Stimulated activated CD4-positive, alpha-beta T cell treated with anti-CD3 and anti-CD28 coated beads, Interleukin-1b, Interleukin-23, amount 100 ng/mL, for 48 hours (primary cell): Measurements from ENCODE around the gene DYNLT2B.
A peak's percentile ranks its signal among the peaks of the same experiment; 100 is the strongest.
"Not testable (repeated sequence)": the region's sequence is repeated elsewhere in the genome, so short reads cannot be mapped to it uniquely, and the experiment has no call there.

ENCODE experiments used
- DNase-seq: peaks from one replicate; pipeline ENCODE4 v3.0.0-alpha.2; 2020

Gene DYNLT2B

DNA sequence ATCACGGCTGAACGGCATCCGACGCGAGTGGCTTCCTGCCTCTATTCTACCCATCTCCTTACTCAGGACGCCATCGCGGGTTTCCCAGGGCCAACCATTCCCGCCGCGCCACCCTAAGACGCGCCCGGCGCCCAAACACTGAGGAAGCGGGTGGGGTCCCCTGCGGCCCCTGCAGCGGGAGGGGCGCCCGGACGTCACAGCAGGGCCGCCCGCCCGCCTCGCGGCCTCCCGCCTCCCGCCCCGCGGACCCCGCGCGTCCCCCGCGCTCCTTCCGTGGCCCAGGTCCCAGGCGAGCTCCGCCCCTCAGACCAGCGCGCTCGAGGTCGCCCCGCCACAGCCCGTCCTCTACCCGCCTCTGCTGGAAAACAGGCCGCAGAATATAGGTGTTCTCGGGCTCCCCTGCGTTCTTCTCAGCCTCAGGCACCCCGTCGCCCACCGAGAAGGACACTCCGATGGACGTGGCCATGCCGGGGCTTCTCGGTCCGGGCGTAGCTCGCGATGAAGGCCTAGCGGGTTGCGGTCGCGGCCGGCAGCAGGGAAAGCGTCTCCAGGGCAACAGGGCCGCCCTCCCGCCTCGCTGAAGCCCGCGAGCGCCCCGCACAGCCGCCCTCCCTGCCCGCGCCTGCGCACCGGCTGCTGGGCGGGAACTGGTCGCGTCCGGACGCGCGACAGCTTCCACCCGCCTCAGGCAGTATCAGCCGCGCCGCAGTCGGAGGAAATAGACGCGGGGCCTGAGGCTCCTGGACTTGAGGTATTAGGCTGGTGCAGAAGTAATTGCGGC, at the start of gene DYNLT2B:
TSS of gene DYNLT2B (minus strand) at position 554 of the 781 bp plus-strand sequence. CDS start at position 466, 88 bp downstream.
- DNase-seq: peak; percentile 86

DNA sequence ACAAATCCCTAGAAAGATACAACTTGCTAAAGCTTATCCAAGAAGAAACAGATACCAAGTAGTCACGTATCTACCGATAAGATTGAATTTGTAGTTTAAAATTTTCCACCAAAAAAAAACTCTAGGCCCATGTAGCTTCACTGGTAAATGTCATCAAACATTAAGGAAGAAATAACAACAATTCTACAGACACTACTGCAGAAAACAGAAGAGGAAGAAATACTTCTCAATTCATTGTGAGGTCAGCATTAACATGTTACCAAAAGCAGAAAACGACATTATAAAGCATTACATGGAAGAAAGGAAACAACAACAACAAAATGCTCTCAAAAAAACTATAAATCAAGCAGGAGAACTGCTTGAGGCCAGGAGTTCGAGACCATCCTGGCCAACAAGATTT, 47.7 kb upstream of the DYNLT2B start:
- DNase-seq: no peak

DNA sequence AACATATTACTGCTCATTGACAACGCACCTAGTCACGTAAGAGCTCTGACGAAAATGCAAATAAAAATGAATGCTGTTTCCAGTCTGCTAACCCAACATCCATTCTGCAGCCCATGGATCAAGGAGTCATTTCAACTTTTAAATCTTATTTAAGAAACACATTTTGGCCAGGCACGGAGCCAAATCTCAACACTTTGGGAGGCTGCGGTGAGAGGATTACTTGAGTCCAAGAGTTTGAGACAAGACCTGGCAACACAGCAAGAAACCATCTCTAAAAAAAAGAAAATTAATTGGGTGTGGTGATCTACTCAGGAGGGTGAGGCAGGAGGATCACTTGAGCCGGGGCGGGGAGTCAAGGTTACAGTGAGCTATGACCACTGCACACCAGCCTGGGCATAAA, 42.5 kb upstream of the DYNLT2B start:
- DNase-seq: no peak

DNA sequence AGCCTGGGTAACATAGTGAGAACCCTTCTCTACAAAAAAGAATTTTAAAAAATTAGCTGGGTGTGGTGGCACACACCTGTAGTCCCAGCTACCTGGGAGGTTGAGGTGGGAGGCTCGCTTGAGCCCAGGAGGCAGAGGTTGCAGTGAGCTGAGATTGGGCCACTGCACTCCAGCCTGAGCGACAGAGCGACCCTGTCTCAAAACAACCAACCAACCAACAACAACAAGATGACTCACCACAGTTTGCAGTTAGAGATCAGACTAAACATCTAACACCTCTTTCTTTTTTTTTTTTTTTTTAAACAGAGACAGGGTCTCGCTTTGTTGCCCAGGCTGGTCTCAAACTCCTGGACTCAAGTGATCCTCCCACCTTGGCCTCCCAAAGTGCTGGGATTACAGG, 40.5 kb upstream of the DYNLT2B start:
- not testable (repeated sequence) for DNase-seq

DNA sequence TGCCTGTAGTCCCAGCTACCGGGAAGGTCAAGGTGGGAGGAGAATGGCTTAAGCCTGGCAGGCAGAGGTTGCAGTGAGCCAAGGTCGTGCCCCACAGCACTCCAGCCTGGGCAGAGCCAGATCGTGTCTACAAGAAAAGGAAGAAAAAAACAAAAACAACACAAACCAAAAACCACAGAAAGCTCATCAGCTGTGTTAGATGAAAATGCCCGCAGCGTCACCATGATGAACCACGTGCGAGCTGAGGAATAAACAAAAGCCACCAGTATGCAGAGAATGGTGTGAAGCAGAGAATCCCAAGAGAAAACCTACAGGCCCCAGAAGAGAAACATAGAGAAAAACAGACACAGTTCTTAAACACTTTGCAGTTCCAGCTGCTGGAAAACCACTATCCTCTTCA, 39.9 kb upstream of the DYNLT2B start:
- no peak for DNase-seq

DNA sequence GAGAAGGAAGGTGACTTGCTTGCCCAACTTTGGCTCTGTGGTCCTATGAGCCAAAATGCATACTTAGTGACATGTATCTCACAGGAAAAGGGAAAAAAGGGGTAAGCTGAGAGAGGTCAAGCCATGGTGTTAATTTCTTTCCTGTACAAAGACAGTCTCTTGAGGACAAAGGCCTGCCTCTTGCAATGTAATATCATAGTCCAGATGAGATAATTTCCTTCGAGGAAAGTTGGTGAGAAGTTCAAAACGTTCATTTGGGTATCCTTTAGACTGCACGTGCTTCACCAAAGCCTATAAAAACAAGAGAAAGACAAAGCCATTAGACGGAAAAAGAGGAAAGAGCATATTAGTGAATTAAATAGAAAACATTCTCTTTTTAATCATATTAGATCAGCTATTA, 38.5 kb upstream of the DYNLT2B start:
- no peak for DNase-seq

DNA sequence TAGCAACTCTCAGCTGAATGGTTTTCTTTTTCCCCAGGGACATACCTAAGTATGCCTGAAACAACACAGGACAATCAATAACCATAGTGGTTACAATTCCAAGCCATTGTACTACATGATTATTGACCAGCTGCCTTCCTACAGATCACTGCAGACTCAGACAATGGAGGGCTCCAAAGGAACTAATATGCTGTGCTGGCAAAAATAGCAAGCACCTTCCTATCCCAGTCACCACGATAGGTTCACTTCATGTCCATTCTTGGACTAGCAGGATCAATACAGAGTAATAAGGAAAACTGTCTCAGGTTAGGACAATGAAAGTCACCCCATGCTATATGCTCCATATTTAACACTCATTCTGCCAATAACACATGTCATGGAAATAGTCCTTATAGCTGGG, 37.6 kb upstream of the DYNLT2B start:
- DNase-seq: no peak

DNA sequence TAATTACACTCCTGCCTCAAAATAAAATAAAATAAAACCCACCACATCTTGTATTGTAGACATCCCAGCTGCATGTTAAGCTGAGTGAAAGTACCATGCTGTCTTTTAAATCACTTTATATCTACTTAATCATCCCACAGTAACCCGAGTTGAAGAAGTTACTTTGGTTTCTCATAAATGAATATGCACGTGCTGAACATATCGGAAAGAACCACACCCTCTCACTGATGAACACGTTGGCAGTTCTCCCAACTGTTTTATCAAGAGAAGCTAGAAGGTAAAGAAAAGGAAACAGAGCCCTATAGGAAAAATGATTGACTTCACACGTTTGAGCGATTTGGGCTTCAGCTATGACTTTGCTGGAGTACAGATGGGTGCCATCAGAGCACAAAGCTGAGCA, 36.1 kb upstream of the DYNLT2B start:
- DNase-seq: no peak

DNA sequence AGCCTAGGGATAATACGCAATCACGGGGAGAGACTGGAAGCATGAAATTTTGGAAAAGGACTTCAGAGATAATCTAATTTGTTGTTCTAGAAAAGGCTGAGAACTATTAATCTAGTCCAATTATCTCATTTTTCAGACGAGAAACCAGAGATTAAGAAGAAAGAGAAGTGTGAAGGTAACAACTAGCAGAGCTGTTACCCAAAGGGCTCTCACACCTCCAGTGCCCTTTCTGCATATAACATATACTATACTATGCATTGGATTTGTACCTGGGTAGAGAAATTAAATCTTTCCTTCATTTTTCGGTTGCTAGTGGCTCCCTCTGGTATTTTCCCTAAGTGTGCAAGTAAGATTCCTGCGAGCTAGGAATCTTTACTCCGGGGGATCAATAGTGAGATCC, 33.5 kb upstream of the DYNLT2B start:
- no peak for DNase-seq

DNA sequence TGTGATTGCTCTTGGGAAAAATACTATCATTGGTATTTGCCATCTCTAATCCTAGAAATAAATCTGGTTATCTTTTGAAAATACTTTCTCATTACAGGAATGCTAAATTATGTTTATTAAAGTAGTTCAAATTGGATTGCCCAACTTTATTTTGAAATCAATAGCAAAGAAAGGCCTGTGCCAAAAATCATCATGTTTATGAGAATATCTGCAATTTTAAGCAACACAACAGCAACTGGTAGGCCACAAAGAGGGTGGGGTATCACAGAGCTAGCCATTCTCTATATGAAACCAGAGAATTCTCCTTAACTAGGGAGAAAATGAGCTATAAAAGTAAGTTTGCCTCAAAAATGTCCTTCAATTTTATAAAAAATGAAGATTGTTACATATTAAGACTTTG, 32.0 kb upstream of the DYNLT2B start:
- no peak for DNase-seq

DNA sequence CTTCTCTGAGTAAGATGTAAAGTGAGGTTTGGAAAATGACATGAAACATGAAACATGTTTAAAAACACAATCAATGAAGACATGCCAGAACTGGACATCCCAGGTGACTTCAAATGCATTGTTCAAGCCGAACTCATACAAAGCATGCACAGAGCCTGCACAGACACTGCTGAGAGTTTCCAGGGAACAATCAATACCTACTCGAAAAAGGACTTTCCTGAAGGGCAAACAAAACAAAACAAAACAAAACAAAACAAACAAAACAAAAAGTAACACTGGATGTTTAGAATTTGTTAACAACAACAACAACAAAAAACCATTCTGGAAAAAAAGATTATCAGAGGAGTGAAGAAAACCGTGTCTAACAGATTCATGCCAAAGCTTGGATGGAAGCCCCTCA, 30.7 kb upstream of the DYNLT2B start:
- DNase-seq: no peak

DNA sequence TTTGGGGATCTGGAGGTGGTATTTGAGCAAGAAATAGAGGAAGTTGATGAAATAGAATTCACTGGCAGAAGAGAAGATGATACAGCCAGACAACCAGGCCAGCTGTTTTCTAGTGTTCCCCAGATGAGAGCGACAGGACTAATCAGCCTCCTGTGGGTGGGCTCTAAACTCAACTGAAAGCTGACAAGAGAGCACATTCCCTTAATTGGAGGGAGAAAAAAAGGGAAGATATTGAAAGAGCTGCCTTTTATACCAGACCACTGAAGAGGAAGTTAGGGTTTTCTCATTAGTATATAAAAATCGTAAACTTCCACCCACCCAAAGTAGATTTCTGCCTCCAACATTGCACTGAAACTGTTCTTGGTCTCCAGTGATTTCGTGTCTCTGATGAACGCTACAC, 26.6 kb upstream of the DYNLT2B start:
- DNase-seq: no peak

DNA sequence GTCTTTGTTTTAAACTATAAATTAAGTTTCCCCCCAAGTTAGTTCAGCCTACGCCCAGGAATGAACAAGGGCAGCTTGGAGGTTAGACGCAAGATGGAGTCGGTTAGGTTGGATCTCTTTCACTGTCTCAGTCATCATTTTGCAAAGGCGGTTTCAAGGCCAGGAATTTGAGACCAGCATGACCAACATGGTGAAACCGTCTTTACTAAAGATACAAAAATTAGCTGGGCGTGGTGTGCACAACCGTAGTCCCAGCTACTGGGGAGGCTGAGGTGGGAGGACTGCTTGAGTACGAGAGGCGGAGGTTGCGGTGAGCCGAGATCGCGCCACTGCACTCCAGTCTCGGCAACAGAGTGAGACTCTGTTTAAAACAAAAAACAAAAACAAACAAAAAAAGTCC, 25.9 kb upstream of the DYNLT2B start:
- DNase-seq: not testable (repeated sequence)

DNA sequence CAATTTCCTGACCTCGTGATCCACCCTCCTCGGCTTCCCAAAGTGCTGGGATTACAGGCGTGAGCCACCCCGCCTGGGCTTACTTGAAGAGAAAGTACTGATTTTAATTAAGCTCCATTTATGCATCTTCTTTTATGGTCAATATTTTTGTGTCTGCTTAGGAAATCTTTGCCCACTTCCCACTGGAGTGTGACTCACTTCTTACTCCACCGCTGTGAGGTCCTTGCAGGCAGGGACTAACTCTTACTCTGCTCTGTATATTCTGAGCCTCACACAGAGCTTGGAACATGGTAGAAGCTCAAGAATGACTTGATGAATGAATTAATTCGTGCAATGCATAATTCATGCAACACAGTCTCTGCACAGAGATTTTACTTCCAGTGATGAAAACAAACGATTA, 23.1 kb upstream of the DYNLT2B start:
- no peak for DNase-seq

DNA sequence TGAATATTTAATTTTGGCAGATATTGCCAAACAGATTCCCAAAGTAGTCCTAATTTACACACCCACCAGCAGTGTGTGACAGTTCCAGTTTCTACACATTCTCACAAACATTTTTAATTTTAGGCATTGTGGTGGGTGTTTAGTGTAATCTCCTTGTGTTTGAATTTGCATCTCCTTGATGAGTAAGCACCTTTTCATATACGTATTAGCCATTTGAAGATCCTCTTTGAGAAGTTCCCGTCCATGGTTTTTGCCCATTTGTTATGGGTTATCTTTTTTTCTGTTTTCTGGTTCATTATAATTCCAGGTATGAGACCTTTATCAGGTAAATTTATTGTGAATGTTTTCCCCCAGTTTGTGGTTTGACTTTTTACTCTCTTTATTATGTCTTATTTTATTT, 22.4 kb upstream of the DYNLT2B start:
- DNase-seq: no peak

DNA sequence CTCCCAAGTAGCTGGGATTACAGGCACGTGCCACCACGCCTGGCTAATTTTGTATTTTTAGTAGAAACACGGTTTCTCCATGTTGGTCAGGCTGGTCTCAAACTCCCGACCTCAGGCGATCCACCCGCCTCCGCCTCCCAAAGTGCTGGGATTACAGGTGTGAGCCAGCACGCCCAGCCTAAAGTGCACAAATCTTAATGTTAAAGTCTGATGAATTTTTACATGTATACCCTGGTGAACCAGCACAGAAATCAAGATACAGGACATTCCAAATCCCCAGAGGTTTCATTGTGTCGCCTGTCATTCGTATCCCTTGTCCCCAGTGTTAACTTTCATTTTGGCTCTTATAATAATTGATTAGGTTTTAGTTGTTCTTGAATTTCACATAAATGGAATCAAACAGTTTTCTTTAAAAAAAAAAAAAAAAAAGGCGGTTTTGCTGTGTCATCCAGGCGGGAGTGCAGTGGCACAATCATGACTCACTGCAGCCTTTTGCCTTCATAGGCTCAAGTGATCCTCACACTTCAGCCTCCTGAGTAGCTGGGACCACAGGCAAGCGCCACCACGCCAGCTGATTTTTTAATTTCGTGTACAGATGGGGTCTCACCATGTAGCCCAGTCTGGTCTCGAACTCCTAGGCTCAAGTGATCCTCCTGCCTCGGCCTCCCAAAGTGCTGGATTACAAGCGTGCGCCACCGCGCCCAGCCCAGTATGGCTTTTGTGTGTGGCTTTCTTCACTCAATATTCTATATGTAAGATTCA, 21.6 kb upstream of the DYNLT2B start:
- DNase-seq: no peak

DNA sequence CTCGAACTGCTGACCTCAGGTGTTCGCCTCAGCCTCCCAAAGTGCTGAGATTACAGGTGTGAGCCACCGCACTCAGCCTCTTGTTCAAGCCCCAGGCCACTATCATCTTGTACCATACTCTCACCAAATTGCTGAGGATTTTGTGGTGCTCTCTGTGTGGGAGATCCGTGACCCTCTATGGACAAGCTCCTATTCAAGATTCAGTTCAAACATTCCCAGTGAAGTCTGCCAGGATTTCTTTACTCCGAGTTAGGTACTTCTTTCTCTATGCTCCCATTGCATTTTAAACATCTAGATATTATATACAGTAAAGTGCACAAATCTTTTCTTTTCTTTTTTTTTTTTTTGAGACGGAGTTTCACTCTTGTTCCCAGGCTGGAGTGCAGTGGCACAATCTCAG, 21.0 kb upstream of the DYNLT2B start:
- no peak for DNase-seq

DNA sequence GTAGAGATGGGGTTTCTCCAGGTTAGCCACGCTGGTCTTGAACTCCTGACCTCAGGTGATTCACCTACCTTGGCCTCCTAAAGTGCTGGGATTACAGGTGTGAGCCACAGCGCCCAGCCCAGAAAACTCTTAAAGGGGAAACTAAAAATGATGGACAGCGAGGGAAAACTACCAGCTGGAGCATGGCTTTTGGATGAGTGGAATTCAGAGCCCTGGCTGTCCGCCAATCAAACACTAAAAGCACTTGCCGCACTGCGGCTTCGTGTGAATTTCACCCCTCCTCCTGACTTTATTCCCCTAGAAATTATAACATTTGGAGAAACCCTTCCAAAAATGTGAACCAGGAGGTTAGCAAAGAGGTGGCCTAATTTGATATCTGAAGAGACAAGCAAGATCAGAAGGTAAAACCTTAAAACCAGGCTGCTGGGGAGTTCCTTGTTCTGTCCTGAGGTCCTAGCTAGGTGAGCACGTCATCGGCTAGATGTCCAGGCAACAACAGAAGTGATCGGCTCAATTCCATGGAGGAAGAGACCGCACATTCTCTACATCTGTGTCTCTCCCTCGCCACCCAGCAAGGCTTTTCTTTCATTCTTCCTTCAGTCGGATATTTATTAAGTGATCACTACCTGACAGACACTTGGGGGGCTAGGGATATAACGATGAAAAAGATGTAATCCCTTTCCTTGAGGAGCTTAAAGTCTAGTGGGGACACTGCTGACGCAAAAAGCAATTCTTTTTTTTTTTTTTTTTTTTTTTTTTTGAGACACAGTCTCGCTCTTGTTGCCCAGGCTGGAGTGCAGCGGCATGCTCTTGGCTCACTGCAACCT, 18.5 kb upstream of the DYNLT2B start:
- DNase-seq: no peak

DNA sequence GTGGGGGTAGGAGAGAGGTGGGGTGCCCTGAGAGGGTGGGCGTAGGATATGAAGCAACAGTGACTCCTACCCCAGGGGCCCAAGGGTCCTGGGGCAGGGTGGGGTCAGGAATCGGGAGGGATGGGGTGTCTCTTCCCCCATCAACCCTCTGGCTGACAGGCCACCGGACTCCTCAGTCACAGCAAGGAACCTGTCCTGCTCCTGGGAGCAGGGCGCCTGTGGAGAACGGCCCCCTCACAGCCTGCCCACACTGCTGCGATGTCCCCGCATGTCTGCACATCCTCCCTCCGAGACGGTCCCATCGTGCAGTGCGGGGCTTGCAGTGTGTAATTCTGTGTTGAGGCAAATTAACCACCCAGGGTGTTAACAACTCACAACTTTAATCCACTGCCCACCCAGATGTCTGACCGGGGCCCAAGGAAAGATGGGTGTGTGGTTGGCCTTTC, 17.5 kb upstream of the DYNLT2B start:
- no peak for DNase-seq

DNA sequence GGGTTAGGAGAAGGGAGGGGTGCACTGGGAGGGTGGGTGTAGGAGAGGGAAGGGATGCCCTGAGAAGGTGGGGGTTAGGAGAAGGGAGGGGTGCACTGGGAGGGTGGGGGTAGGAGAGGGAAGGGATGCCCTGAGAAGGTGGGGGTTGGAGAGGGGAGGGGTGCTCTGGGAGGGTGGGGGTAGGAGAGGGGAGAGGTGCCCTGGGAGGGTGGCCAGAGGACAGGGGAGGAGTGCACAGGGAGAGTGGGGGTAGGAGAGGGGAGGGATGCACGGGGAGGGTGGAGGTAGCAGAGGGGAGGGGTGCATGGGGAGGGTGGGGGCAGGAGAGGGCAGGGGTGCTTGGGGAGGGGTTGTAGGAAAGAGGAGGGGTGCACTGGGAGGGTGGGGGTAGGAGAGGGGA, 16.9 kb upstream of the DYNLT2B start:
- no peak for DNase-seq

DNA sequence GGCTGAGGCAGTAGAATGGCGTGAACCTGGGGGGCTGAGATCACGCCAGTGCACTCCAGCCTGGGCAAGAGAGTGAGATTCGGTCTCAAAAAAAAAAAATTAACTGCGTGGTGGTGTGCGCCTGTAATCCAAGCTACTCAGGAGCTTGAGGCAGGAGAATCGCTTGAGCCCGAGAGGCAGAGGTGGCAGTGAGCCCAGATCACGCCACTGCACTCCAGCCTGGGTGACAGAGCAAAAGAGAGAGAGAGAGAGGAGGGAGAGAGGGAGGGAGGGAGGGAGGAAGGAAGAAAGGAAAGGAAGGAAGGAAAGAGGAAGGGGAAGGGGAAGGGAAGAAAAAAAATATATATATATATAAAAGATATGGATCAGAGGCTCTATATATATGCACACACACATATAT, 14.1 kb upstream of the DYNLT2B start:
- no peak for DNase-seq

DNA sequence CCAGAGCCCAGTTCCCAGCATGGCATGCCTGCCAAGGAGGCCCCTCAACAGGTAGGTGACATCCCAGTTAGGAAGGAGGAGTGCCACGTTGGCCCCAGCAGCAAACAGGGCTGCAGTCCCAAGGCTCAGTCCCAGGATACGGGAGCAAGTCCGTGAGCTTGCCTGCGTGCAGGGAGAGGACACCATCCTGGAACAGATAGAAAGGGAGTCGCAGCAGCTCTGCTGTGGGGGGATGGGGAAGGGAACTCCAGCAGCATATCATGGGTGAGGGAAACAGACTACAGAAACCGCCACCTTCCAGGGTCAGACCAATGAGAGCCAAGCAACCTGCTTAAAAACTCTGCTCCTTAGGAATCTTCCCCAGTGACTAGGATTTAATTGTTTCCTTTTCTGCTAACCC, 9.4 kb upstream of the DYNLT2B start:
- no peak for DNase-seq

DNA sequence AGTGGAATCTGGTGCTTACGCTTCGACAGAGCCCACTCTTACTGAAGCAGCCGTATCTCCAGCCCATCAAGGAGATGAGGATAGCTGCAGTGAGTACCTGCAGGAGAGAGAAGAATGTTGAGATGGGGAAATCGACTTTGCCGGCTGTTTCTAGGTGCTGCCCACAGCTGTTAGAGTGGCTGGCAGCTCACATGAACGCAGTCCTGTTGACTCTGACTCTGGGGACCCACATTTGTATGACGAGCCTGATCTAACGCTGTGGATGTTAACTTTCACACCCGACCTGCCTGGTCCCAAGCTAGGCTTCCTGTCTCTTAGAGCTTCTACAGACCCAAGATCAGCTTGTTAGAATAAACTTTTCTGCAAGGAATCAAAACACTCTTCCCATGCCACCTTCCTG, 8.9 kb upstream of the DYNLT2B start:
- no peak for DNase-seq

DNA sequence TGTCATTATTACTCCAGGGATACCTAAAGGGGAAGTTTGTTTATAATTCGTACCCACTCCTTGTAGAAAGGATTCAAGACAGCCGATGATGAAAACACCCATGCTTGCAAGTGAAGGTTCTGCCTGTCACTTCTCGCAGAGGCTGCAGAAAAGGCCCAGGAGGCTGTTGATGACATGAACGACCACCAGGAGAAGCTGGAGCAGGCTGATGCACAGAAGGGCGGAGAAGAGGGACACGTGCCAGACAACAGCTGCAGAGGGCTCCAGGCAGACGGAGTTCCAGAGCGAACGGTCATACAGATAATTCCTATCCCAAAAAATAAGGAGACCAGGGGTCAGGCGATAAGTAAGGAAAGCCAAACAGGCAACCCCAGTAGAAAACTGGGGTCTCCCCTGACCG, 5.7 kb upstream of the DYNLT2B start:
- no peak for DNase-seq
